Measurements from ENCODE around the gene LAPTM4A.

The LAPTM4A gene

GRCh38 chr2:20012282-20013125, 38.9 kb downstream of the LAPTM4A start, which contains the start of gene MATN3:
Gene MATN3, minus strand, starts transcription at chr2:20012668. Its CDS starts 37 bp downstream, at chr2:20012631.
- H3K27ac ChIP-seq, result no peak within 1 kb of the TSS
- peak within 1 kb of the TSS; percentile 30 for H3K4me3 ChIP-seq (ENCODE audit: low read depth, low read length)
- H3K36me3 ChIP-seq (ENCODE audit: control insufficient read depth, insufficient read depth, low read length), result no peaks in the 10 kb centered on the region
- no peak within 1 kb of the TSS for H3K9ac ChIP-seq
- H3K4me2 ChIP-seq (ENCODE audit: low read length), result peak within 1 kb of the TSS; percentile 34
- no peak for TF ChIP-seq CTCF (IDR thresholded peaks at IDR 0.05)
- no peaks in the 10 kb centered on the region for H3K4me1 ChIP-seq
- H3K27me3 ChIP-seq (ENCODE audit: control insufficient read depth, insufficient read depth, low read length), result no peaks in the 10 kb centered on the region
- no peaks in the 10 kb centered on the region for H3K9me3 ChIP-seq (ENCODE audit: control insufficient read depth, low read length)
- H2AFZ ChIP-seq, result peak within 1 kb of the TSS; percentile 84
- H3K79me2 ChIP-seq, result no peaks in the 10 kb centered on the region

- peak overlapping the region; percentile 84 for H2AFZ ChIP-seq
- H3K4me1 ChIP-seq, result no peaks in the 10 kb centered on the region
- H3K27ac ChIP-seq, result no peak overlapping the region
- peak overlapping the region; percentile 34 for H3K4me2 ChIP-seq (ENCODE audit: low read length)
- H3K9me3 ChIP-seq (ENCODE audit: control insufficient read depth, low read length), result no peaks in the 10 kb centered on the region
- TF ChIP-seq CTCF (IDR thresholded peaks at IDR 0.05), result no peak
- no peak overlapping the region for H3K9ac ChIP-seq
- H3K79me2 ChIP-seq, result no peaks in the 10 kb centered on the region
- no peaks in the 10 kb centered on the region for H3K27me3 ChIP-seq (ENCODE audit: control insufficient read depth, insufficient read depth, low read length)
- peak overlapping the region; percentile 30 for H3K4me3 ChIP-seq (ENCODE audit: low read depth, low read length)
- H3K36me3 ChIP-seq (ENCODE audit: control insufficient read depth, insufficient read depth, low read length), result no peaks in the 10 kb centered on the region
Measured at GRCh38 chr2:20012032-20012281, 39.5 kb downstream of the LAPTM4A start.

- no peaks in the 10 kb centered on the region for H3K36me3 ChIP-seq (ENCODE audit: control insufficient read depth, insufficient read depth, low read length)
- H3K9me3 ChIP-seq (ENCODE audit: control insufficient read depth, low read length), result no peaks in the 10 kb centered on the region
- H3K27ac ChIP-seq, result no peak overlapping the region
- no peak overlapping the region for H3K4me2 ChIP-seq (ENCODE audit: low read length)
- no peak overlapping the region for H2AFZ ChIP-seq
- no peak overlapping the region for H3K4me3 ChIP-seq (ENCODE audit: low read depth, low read length)
- no peak for TF ChIP-seq CTCF (IDR thresholded peaks at IDR 0.05)
- no peak overlapping the region for H3K9ac ChIP-seq
- no peaks in the 10 kb centered on the region for H3K79me2 ChIP-seq
- H3K27me3 ChIP-seq (ENCODE audit: control insufficient read depth, insufficient read depth, low read length), result no peaks in the 10 kb centered on the region
- H3K4me1 ChIP-seq, result no peaks in the 10 kb centered on the region
Measured at GRCh38 chr2:20011276-20012031, 40.0 kb downstream of the LAPTM4A start.

GRCh38 chr2:20008703-20009102, 42.7 kb downstream of the LAPTM4A start:
- H3K79me2 ChIP-seq, result no peaks in the 10 kb centered on the region
- no peaks in the 10 kb centered on the region for H3K27me3 ChIP-seq (ENCODE audit: control insufficient read depth, insufficient read depth, low read length)
- no peaks in the 10 kb centered on the region for H3K4me1 ChIP-seq
- no peak overlapping the region for H3K4me2 ChIP-seq (ENCODE audit: low read length)
- H3K9me3 ChIP-seq (ENCODE audit: control insufficient read depth, low read length), result no peaks in the 10 kb centered on the region
- H3K4me3 ChIP-seq (ENCODE audit: low read depth, low read length), result no peak overlapping the region
- H3K36me3 ChIP-seq (ENCODE audit: control insufficient read depth, insufficient read depth, low read length), result no peaks in the 10 kb centered on the region
- no peak overlapping the region for H3K27ac ChIP-seq
- TF ChIP-seq CTCF (IDR thresholded peaks at IDR 0.05), result no peak
- no peak overlapping the region for H3K9ac ChIP-seq
- no peak overlapping the region for H2AFZ ChIP-seq

Measured in parathyroid adenoma (tissue), 2 donors.